Stimulated activated CD8-positive, alpha-beta memory T cell treated with anti-CD3 and anti-CD28 coated beads, Interleukin-7, amount 100 ng/mL, for 48 hours (primary cell): ENCODE measurements around the gene PDE4B.

Source experiments
- DNase-seq, 2 donors: peaks; one replicate each; pipeline ENCODE4 v3.0.0-alpha.2; 2020; ENCODE audit warnings: low read depth in 1 of 2; ENCODE audit errors: extremely low read depth in 1 of 2

Gene PDE4B

DNA sequence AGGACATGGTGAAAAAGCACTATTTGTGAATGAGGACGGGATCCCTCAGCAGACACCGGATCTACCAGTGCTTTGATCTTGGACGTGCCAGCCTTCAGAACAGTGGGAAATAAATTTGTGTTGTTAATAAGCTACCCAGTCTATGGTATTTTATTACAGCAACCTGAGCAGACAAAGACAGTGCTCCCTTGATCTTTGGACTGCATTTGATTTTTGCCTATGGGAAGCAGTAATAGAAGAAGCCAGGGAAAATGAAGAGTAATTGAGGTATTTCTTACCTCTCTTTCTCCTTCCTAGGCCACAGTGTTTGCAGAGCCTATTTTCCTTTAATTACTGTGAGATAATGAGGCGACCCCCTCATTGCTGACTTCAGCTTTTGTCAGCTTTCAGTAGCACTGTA is 87.9 kb downstream of the PDE4B start:
- no peak for DNase-seq

DNA sequence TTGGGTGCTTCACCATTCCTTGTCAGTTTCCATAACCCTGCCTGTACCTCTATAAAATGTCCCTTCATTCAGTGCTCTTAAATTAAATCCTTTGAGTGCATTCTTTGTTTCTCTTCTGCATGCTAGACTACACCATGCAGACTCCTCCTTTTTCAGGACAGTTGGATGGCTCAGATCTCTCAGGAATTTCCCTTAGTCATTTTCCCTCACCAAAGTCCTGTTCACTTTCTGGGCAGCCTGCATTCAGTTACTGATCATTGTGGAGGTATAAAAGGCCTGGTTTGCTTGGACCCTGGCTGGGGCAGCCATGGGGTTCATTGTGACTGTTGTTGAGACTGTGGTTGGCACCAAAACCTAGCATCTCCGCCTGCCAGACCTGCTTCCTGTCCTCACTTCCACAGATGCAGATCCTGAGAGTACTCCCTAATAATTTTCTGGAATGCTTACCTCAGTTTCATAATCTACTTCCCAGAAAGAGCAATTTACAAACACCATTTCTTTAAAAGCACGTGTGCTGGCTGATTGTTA is 88.4 kb downstream of the PDE4B start:
- DNase-seq = no peak

DNA sequence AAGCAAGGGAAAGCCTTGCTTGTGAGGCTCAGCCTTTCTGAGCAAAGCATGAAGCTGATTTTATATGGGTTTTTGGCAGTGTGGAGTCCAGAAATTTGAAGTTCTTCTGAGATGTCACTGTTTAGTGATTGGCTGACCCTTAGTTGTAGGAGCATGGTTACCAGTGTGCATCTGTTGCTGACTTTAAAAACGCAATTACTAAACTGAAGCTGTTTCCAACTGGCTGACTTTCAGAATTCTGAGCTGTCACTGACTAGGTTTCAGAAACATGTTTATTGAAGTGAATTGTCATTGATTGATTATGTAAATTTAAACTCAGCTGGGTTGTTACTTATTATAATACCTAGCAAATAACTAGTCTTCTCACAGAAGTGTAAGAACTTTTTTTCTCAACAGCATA is 89.4 kb downstream of the PDE4B start:
- DNase-seq = no peak

DNA sequence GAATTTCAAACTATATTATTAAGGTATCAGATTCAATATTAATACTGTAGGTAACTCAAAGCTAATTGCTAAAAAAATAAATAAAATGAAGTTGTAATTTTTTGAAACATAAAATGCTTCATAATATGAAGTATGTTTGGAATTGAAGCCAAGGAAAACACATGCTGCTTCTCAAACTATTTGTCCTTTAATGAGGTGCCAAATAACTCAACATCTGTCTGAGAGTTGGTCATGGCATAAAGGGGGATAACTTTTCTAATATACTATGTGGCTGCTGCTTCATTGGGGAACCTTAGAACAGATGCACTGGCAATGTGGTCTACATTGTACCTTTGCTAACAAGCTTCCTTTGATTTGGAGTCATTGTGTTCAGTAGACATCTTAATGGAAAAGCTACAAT is 96.7 kb downstream of the PDE4B start:
- no peak for DNase-seq

DNA sequence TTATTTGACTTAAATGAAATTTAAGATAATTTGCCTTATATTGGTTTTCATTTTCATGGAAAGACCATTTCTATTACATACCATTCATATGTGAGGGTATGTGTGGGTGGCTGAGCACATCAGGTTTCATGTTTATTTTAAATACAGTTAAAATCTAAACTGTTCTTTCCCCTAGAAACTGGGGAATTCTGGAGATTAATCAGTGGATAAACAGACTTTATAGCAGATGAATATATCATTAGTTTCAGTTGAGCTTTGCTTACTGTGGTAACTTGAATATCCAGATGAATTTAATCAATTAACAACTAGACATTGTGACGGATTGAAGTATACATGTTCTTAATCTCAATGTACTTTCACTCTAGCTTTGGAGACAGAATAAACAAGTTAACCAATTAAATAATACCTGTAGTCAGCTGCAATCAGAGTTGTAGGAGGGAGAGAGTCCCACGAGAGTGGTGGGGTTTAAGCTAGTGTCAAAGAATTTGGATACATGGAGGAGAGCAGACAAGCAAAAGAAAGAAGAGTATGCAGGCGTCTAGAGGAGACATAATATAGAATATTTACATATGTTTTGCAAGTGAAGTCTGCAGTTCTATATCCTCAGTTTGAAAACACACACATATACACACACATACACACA is 97.6 kb downstream of the PDE4B start:
- DNase-seq = no peak

DNA sequence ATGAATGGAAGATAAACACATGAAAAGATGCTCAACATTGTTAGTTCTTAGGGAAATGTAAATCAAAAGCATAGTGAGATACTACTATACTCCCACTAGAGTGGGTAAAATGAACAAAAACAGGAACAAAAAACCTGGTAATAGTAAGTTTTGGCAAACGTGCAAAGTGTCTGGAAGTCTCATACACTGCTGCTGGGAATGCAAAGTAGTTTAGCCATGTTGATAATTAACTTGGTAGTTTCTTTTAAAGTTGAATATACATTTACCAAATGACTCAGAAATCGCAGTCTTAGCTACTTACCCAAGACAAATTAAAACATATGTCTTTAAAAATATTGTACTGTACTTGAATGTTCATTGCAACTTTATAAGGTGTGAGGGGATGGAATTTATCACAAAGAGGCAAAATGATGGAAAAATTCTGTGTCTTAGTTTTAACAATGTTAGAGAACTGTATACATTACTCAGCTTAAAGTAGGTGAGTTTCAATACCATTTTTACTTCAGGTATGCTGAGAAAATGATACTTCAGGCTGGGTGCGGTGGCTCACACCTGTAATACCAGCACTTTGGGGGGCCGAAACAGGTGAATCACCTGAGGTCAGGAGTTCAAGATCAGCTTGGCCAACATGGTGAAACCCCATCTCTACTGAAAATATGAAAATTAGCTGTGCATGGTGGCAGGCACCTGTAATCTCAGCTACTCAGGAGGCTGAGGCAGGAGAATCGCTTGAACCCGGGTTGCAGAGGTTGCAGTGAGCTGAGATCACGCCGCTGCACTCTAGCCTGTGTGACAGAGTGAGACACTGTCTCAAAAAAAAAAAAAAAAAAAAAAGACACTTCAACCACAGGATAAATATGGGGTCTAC is 102.3 kb downstream of the PDE4B start:
- no peak for DNase-seq

DNA sequence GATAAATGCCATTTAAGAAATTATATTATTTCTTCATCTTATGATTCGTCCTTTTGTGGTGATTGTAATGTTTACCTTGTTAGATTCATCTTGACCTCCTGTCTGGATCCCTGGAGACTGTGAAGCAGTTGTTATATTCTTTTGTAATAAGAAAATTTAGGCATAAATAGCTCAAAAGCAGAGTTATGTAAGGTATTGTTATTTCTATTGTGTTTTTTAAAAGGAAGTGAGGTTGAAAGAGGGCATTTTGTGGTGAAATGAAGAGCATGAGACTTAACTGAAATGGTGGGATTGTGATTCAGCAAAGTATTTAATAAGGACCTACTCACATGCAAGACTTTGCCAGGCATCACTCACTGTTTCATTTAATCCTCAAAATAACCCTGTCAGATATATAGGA is 104.0 kb downstream of the PDE4B start:
- no peak for DNase-seq

DNA sequence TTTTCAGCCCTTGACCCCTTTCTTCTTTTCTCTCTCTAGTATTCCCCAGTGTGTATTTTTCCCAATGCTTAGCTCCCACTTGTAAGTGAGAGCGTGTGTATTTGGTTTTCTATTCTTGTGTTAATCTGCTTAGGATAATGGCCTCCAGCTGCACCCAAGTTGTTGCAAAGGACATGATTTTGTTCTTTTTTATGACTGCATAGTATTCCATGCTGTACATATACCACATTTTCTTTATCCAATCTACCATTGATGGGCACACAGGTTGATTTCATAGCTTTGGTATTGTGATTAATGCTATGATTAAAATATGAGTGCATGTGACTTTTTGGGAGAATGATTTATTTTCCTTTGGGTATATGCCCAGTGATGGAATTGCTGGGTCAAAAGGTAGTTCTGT is 104.8 kb downstream of the PDE4B start:
- DNase-seq = no peak

DNA sequence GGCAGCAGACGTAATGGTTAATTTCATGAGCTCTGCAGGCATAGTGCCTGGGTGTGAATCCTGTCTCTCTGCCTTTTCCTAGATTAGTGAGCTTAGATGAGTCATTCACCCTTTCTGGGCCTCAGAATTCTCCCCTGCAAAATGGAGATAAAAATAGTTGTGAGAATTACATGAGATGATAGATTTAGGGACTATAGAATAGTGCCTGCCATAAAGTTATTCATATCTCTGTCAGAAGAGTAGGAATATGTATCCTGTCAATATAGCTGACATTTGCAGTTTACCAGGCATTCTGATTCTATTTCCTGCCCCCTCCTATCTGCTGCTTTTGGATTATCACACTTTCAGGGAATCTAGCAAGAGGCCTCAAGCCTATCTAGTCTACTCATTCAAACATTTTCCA is 112.0 kb downstream of the PDE4B start:
- DNase-seq = no peak

DNA sequence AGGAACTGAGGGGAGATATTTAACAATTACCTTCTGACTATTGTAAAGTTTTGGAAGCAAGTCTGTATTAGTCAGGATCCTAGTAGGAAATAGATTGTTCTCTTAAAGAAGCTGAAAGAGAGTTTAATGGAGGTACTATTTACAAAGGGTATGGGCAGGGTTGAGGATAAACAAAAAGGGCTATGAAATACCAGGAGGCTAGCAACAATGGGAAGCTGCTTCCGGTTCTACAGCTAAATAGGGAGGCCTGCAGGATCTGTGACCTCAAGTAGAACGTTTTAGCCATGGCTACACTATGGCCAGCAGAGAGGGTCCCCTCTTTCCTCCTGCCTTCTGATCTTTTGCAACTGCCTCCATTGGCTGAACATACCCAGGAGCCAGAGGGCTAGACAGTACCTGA is 117.7 kb downstream of the PDE4B start:
- DNase-seq = no peak

DNA sequence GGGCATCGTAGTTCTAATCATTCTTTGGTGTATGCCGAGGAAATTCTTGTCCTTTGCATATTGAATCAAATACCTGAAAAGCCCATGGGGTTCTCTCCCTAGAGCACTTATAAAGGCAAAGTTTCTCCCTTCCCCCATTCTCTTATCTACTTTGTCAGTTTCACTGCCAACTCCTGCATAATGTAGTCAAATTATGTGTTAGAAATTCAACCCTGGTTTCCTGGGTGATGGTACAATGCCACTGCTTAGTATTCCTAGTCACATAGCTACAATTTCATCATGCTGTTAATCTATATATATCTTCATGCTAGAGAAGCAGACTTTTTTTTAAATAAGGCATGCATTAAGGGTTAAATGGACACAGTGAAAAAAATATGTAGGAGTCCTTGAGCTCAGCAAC is 119.0 kb downstream of the PDE4B start:
- DNase-seq = no peak

DNA sequence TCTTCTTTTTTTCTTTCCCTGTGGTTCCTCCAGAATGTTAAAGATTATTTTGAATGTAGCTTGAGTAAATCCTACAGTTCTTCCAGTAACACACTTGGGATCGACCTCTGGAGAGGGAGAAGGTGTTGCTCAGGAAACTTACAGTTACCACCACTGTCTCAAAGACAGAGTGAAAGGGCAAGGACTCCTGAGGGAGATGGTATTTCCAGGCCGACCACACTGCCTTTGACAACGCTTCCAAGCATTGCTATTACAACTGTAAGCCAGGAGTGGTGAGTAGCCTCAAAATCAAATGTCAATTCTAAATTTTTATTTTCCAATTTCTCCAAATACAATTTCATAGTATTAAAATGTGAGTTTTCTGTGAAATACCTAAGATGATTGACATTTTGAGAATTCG is 125.9 kb downstream of the PDE4B start:
- no peak for DNase-seq

DNA sequence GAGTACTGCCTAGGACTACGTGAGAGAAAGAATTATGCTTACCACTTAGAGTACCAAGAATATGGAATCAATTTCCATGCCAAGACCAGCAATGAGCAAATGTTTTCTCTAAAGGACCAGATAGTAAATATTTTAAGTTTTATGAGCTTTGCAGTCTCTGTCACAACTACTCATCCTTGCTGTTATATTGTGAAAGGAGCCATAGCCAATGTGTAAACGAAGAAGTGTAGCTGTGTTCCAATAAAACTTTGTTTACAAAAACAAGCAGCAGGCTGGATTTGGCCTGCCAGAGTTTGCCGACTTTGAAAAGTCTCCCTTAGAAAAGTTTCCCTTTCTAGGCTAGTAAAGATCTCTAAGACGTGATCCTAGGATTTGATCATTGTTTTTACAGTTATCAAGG is 128.8 kb downstream of the PDE4B start:
- DNase-seq = no peak

DNA sequence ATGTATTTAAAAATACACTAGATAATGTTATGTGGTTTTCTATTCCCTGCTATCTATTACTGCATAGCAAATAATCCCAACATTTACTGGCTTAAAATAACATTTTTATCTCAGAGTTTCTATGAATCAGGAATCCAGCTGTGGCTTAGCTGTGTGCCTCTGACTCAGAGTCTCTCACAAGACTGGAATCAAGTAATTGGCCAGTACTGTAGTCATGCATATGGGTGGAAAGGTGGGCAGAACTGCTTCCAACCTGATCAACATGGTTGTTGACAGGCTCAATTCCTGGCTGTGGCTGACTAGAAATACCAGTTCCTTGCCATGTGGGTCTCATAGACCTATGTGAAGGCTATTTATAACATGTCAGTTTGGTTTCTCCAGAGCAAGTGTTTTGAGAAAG is 131.8 kb downstream of the PDE4B start:
- DNase-seq = no peak

DNA sequence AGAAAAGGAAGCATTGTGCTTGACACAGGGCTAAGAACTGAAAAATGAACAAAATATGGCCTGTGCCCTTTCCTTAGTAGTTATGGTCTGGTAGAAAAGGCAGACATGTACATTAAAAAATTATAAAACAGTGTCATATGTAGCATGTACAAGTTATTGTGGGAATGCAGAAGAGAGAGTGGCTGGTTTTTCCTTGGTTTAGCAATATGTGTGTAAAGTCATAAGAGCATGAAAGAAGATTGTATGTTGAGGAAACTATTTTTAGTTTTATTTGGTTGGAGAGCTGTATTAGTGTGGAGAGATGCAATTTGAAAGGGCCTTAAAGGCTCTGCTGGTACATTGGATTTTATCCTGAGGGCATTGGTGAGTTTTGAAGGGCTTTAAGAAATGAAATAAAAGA is 145.8 kb downstream of the PDE4B start:
- DNase-seq = no peak

DNA sequence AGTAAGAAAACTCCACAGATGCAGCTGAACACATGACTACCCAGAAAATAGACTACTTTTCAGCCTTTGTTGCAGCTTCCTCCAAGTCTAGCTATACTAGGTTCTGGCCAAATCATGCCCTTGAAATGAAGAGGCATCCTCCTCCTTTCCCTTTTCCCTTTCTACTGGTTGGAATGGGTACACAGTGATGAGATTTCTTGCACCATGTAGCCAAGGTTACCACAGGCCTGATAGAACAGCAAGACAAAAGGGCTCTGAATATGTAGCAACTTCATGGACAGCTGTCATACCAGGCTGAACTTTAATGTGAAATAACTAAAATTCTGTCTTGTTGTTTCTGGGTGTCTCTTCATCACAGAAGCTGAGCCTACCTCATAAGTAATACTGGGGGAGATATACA is 146.5 kb downstream of the PDE4B start:
- no peak for DNase-seq

DNA sequence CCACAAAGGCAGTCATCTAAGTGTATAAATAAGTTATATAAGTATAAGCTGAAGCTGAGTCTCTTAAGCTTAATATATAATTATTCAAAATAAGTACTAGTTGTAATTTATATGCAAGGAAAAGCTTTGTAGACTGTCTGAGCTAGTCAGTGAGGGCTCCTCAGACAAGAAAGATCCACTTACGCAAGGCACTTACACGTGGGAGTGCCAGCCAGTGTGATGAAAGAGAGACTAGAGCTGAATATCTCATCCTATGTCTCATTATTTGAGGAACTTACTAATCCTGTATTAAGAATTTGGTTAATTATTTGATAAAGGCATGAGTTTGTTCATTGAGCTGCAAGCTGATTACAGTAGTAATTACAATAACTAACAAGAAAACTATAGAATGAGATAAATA is 146.9 kb downstream of the PDE4B start:
- DNase-seq = no peak

DNA sequence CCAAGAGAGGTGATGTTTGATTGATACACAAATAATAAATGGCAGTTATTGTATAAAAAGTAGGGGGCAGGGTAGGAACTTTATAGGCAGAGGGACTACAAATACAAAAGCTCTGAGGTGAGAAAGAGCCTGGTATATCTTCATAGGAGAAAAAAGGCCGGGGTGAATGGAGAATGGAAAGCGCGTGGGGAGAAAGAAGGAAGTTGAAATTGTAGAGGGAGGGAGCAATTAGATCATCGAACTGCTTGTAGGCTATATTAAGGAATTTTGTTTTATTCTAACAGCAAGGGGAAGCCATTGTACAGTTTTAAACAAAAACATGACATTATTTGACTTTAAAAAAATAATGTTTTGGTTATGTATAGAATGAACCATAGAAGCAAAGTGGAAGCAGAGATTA is 147.4 kb downstream of the PDE4B start:
- DNase-seq = no peak

DNA sequence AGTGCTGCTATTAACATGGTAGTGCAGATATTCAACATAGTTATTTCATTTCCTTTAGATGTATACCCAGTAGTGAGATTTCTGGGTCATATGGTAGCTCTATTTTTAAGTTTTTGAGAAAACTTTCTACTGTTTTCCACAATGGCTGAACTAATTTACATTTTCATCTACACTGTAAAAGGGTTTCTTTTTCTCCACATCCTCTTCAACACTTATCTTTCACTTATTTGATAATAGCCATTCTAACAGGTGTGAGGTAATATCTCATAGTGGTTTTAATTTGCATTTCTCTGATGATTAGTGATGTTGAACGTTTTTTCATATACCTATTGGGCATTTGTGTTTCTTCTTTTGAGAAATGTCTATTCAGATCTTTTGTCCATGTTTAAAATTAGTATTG is 149.8 kb downstream of the PDE4B start:
- DNase-seq = no peak

DNA sequence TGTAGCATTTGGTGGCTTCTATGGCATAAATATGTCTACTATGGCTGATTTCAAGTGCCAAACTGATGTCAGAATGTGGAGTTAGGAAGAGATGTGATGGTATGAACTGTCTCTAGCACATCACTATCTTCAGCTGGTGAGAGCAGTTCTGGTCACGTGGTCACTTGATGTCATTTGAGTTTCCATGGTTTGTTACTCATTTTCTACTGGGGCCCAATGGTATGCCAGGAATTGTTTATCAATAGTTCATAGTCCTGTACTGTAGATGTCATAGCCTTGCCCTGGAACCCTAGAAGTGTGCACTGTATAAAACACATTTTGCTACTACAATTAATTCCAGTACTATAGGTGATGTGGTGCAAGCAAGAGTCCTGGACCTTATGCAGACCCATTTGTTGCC is 153.7 kb downstream of the PDE4B start:
- DNase-seq = no peak

DNA sequence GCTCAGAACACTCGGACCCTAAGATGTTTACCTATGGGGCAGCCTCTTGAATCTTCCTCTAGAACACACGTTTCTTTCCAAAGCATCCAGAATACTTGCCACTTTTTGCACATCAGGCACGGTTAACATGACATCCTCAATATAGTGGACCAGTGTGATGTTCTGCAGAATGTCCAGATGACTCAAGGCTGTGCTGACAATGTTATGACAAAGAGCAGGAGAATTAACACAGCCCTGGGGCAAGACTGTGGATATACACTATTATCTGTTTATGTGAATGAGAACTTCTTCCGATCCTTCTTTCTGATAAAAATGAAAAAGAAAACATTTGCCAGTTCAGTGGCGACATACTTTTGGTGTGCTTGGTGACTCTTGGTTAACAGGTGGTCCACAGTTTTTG is 154.3 kb downstream of the PDE4B start:
- no peak for DNase-seq

DNA sequence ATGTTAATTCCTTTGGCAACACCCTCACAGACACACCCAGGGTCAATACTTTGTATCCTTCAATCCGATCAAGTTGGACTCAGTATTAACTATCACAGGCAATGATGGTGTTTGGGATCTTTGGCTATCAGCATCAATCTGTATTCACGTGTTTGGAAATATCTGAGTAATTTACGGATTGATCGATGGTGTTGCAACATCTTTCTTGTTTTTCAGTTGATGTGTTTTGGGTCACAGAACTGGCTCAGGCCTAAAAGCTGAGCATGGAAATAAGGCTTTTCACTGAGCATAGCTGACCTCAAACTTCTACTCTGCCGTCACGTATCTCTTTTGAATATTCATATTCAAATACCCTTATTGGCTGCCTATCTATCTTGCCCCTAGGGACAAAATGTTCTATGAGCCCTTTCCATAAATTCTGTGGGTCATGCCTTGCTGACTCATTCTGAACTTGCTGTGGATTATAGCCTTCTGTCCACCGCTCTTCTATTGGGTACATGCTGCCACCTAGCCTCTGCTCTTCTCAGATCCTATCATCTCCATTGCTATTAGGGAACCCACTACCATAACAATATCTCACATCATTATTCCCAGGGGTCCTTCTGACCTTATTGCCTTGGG is 156.0 kb downstream of the PDE4B start:
- DNase-seq = no peak
